Glomerular endothelial cell (primary cell): ENCODE data around the gene OLFML3. TPM values are rescaled to one million over a fixed set of nuclear protein-coding genes. Genes with fewer than 3 reads are reported as not detected.

Experiments used
- DNase-seq: peaks from one replicate; pipeline ENCODE4 v3.0.0-alpha.2; 2011; ENCODE audit warnings: low read depth, low spot score; ENCODE audit errors: extremely low read depth
- total RNA-seq: library from RNA; depleted of rRNA; stranded (reverse); fragments of >200 nt; gene quantifications from 2 replicates; pipeline ENCODE4 v1.2.3, GENCODE V29; 2015

OLFML3 gene
- total RNA-seq: 4.1 and 8.6 TPM in 2 replicates

GRCh38 chr1:113978863-113979702 lies at the start of gene OLFML3:
Gene OLFML3 (plus strand): TSS chr1:113979474. CDS start chr1:113979517, 43 bp downstream.
- peak; percentile 81 for DNase-seq

- no peak for DNase-seq
Measured at GRCh38 chr1:113929750-113930498, 49.4 kb upstream of the OLFML3 start.

GRCh38 chr1:113930499-113931161 lies 48.6 kb upstream of the OLFML3 start:
- no peak for DNase-seq

GRCh38 chr1:113931451-113931851 lies 47.8 kb upstream of the OLFML3 start:
- DNase-seq: no peak

- DNase-seq: no peak
Measured at GRCh38 chr1:113934006-113934405, 45.3 kb upstream of the OLFML3 start.

- DNase-seq: no peak
Measured at GRCh38 chr1:113934511-113935055, 44.7 kb upstream of the OLFML3 start.

GRCh38 chr1:113935176-113935575 lies 44.1 kb upstream of the OLFML3 start:
- no peak for DNase-seq

GRCh38 chr1:113935970-113936369 lies 43.3 kb upstream of the OLFML3 start:
- DNase-seq: no peak

- DNase-seq: no peak
Measured at GRCh38 chr1:113937146-113937545, 42.1 kb upstream of the OLFML3 start.

- no peak for DNase-seq
Measured at GRCh38 chr1:113938192-113938591, 41.1 kb upstream of the OLFML3 start.

- no peak for DNase-seq
Measured at GRCh38 chr1:113940365-113941244, 38.7 kb upstream of the OLFML3 start.

- DNase-seq: no peak
Measured at GRCh38 chr1:113941245-113941559, 38.1 kb upstream of the OLFML3 start.

GRCh38 chr1:113942527-113942926 lies 36.7 kb upstream of the OLFML3 start:
- DNase-seq: no peak

GRCh38 chr1:113943028-113943811 lies 36.1 kb upstream of the OLFML3 start:
- no peak for DNase-seq

GRCh38 chr1:113945329-113945728 lies 33.9 kb upstream of the OLFML3 start:
- no peak for DNase-seq

- no peak for DNase-seq
Measured at GRCh38 chr1:113946112-113946511, 33.2 kb upstream of the OLFML3 start.

- DNase-seq: no peak
Measured at GRCh38 chr1:113946678-113947387, 32.4 kb upstream of the OLFML3 start.

GRCh38 chr1:113947388-113948107 lies 31.7 kb upstream of the OLFML3 start:
- no peak for DNase-seq
